Neuronal stem cell (in vitro differentiated cells): ENCODE data around the gene DUSP18.

Experiments
- DNase-seq: peaks from one replicate; pipeline ENCODE4 v3.0.0-alpha.2; 2013; ENCODE audit warnings: low spot score
- H2AFZ ChIP-seq: one replicate; pipeline ENCODE4 v1.6.1; 2013; ENCODE audit warnings: mild to moderate bottlenecking, low read length, inconsistent platforms
- H2AK5ac ChIP-seq: 2 replicates; pipeline ENCODE4 v1.6.1; 2013; ENCODE audit warnings: low read depth, mild to moderate bottlenecking, inconsistent platforms, low read length, moderate library complexity, mixed read lengths
- H2BK120ac ChIP-seq: 2 replicates; pipeline ENCODE4 v1.6.1; 2013; ENCODE audit warnings: low read depth, mild to moderate bottlenecking, inconsistent platforms, low read length, moderate library complexity, mixed read lengths
- H2BK12ac ChIP-seq: one replicate; pipeline ENCODE4 v1.6.1; 2013; ENCODE audit warnings: low read length, inconsistent platforms
- H2BK15ac ChIP-seq: 2 replicates; pipeline ENCODE4 v1.6.1; 2013; ENCODE audit warnings: mild to moderate bottlenecking, low read length, inconsistent platforms, mixed read lengths
- H2BK5ac ChIP-seq: one replicate; pipeline ENCODE4 v1.6.1; 2013; ENCODE audit warnings: inconsistent platforms, mild to moderate bottlenecking, low read length, moderate library complexity
- H3K14ac ChIP-seq: one replicate; pipeline ENCODE4 v1.6.1; 2013; ENCODE audit warnings: low read length, inconsistent platforms
- H3K18ac ChIP-seq: 2 replicates; pipeline ENCODE4 v1.6.1; 2013; ENCODE audit warnings: low read length, inconsistent platforms
- H3K23ac ChIP-seq: 2 replicates; pipeline ENCODE4 v1.6.1; 2013; ENCODE audit warnings: low read depth, mild to moderate bottlenecking, mixed read lengths, low read length, inconsistent platforms; ENCODE audit not compliant: poor library complexity
- H3K27ac ChIP-seq: replicated peaks from 3 replicates; pipeline ENCODE4 v1.5.1; 2013; ENCODE audit warnings: low read length, inconsistent platforms
- H3K27me3 ChIP-seq, 3 experiments: 2 replicates each; pipeline ENCODE4 v1.6.1; 2013; ENCODE audit warnings: low read length in 3 of 3, mild to moderate bottlenecking in 2 of 3, inconsistent platforms in 1 of 3, low read depth in 1 of 3, mixed read lengths in 1 of 3, moderate library complexity in 1 of 3; ENCODE audit not compliant: control insufficient read depth in 3 of 3, insufficient read depth in 3 of 3
- H3K36me3 ChIP-seq, 2 donors: replicated peaks in 1 of 2; 2 replicates each; pipeline ENCODE4 v1.6.1; 2013; ENCODE audit warnings: low read length in 2 of 2; ENCODE audit not compliant: control insufficient read depth in 2 of 2, insufficient read depth in 2 of 2
- H3K4ac ChIP-seq: 2 replicates; pipeline ENCODE4 v1.6.1; 2013; ENCODE audit warnings: inconsistent platforms, mild to moderate bottlenecking, low read length, moderate library complexity
- H3K4me1 ChIP-seq, 2 donors: 1 replicate in 1 of 2; 2 replicates in 1 of 2; pipeline ENCODE4 v1.6.1; 2013; ENCODE audit warnings: low read length in 2 of 2, low read depth in 1 of 2; ENCODE audit not compliant: control insufficient read depth in 2 of 2, insufficient read depth in 1 of 2
- H3K4me2 ChIP-seq: one replicate; pipeline ENCODE4 v1.6.1; 2013; ENCODE audit warnings: mild to moderate bottlenecking, low read length, inconsistent platforms; ENCODE audit not compliant: insufficient read depth, poor library complexity, severe bottlenecking
- H3K4me3 ChIP-seq, 2 donors: 2 replicates each; pipeline ENCODE4 v1.5.1; 2013; ENCODE audit warnings: low read length in 2 of 2, mild to moderate bottlenecking in 2 of 2, inconsistent platforms in 1 of 2, moderate library complexity in 1 of 2
- H3K79me1 ChIP-seq: one replicate; pipeline ENCODE4 v1.6.1; 2013; ENCODE audit warnings: low read depth, mild to moderate bottlenecking, inconsistent platforms, low read length, moderate library complexity
- H3K9ac ChIP-seq: one replicate; pipeline ENCODE4 v1.6.1; 2013; ENCODE audit warnings: mild to moderate bottlenecking, low read depth, low read length, inconsistent platforms; ENCODE audit not compliant: poor library complexity
- H3K9me3 ChIP-seq, 2 donors: replicated peaks in 1 of 2; 2 replicates each; pipeline versions ENCODE3 to v1.6.1; 2013; ENCODE audit warnings: low read length in 2 of 2, mild to moderate bottlenecking in 2 of 2, inconsistent platforms in 1 of 2, low read depth in 1 of 2, mixed read lengths in 1 of 2, moderate library complexity in 1 of 2; ENCODE audit not compliant: control insufficient read depth in 2 of 2, insufficient read depth in 1 of 2
- H4K8ac ChIP-seq: one replicate; pipeline ENCODE4 v1.6.1; 2013; ENCODE audit warnings: low read depth, mild to moderate bottlenecking, inconsistent platforms, low read length, moderate library complexity
- H4K91ac ChIP-seq: one replicate; pipeline ENCODE4 v1.6.1; 2013; ENCODE audit warnings: low read length, low read depth, mild to moderate bottlenecking, inconsistent platforms; ENCODE audit not compliant: poor library complexity
- WGBS, 2 donors: extraction: QIAGEN DNeasy Blood & Tissue Kit; methylation state at CpG; one replicate each; pipeline ENCODE4 v1.1.7; 2013; ENCODE audit warnings: missing lambda C conversion rate in 2 of 2, mixed read lengths in 1 of 2; ENCODE audit not compliant: insufficient read length in 2 of 2, insufficient replicate concordance in 1 of 2; ENCODE audit errors: extremely low coverage in 2 of 2; 5-methylcytosine and 5-hydroxymethylcytosine counted together

DUSP18 gene

GRCh38 chr22:30654361-30654760 lies 13.3 kb downstream of the DUSP18 start:
- Histone ChIP-seq H2BK15ac (no peak overlapping the region), H2AK5ac (no peak overlapping the region), H2AFZ (no peak overlapping the region), H2BK5ac (no peak overlapping the region), H3K23ac (no peak overlapping the region), H3K27me3 (no peaks in the 10 kb centered on the region), H2BK12ac (no peak overlapping the region), H3K36me3 (no peaks in the 10 kb centered on the region), H3K27ac (no peak overlapping the region), H3K18ac (no peak overlapping the region), H3K4me3 (no peak overlapping the region), H3K9ac (no peak overlapping the region), H3K79me1 (no peaks in the 10 kb centered on the region), H4K91ac (no peak overlapping the region), H3K14ac (no peak overlapping the region), H3K4me2 (no peak overlapping the region), H4K8ac (no peak overlapping the region), H3K4ac (no peak overlapping the region), H3K4me1 (peaks cover 0 to 3% of the 10 kb centered on the region in 2 donors), H3K9me3 (no peaks in the 10 kb centered on the region), H2BK120ac (no peak overlapping the region)
- DNase-seq: no peak
- no CpG with 5 or more reads among the region's 14 CpGs for WGBS, 2 donors

- Histone ChIP-seq H2AFZ (no peak overlapping the region), H3K4me1 (peaks cover 0 to 3% of the 10 kb centered on the region in 2 donors), H2BK120ac (no peak overlapping the region), H3K23ac (no peak overlapping the region), H2AK5ac (no peak overlapping the region), H2BK5ac (no peak overlapping the region), H3K14ac (no peak overlapping the region), H3K18ac (no peak overlapping the region), H3K36me3 (no peaks in the 10 kb centered on the region), H3K4me3 (peak overlapping the region in 1 of 2 donors; percentile 55), H3K9me3 (no peaks in the 10 kb centered on the region), H2BK12ac (no peak overlapping the region), H3K4me2 (no peak overlapping the region), H3K79me1 (no peaks in the 10 kb centered on the region), H3K4ac (no peak overlapping the region), H2BK15ac (no peak overlapping the region), H3K9ac (no peak overlapping the region), H4K91ac (no peak overlapping the region), H4K8ac (no peak overlapping the region), H3K27me3 (no peaks in the 10 kb centered on the region), H3K27ac (no peak overlapping the region)
- no peak for DNase-seq
- WGBS, 2 donors: no CpG with 5 or more reads among the region's 2 CpGs
These were observed 14.8 kb downstream of the DUSP18 start for GRCh38 chr22:30652852-30653251.

- no CpG with 5 or more reads among the region's 5 CpGs for WGBS, 2 donors
- H3K4me2 ChIP-seq: no peak overlapping the region
- no peak for DNase-seq
- no peak overlapping the region for H2BK120ac ChIP-seq
- H3K27ac ChIP-seq: no peak overlapping the region
- H3K79me1 ChIP-seq: no peaks in the 10 kb centered on the region
- H2BK15ac ChIP-seq: peak overlapping the region; percentile 71
- no peak overlapping the region for H4K91ac ChIP-seq
- no peak overlapping the region for H4K8ac ChIP-seq
- H2AK5ac ChIP-seq: peak overlapping the region; percentile 25
- H3K9me3 ChIP-seq: no peaks in the 10 kb centered on the region
- no peak overlapping the region for H3K4ac ChIP-seq
- H2BK12ac ChIP-seq: no peak overlapping the region
- no peak overlapping the region for H3K9ac ChIP-seq
- H3K4me3 ChIP-seq: no peak overlapping the region
- H3K27me3 ChIP-seq: no peaks in the 10 kb centered on the region
- peak overlapping the region; percentile 65 for H3K18ac ChIP-seq
- H3K36me3 ChIP-seq: no peaks in the 10 kb centered on the region
- peaks cover 0 to 3% of the 10 kb centered on the region in 2 donors for H3K4me1 ChIP-seq
- peak overlapping the region; percentile 47 for H3K14ac ChIP-seq
- peak overlapping the region; percentile 4 for H2AFZ ChIP-seq
- no peak overlapping the region for H3K23ac ChIP-seq
- H2BK5ac ChIP-seq: no peak overlapping the region
These were observed 17.1 kb downstream of the DUSP18 start for GRCh38 chr22:30650508-30651116.

- Histone ChIP-seq H3K79me1 (no peaks in the 10 kb centered on the region), H3K4me2 (no peak overlapping the region), H3K4ac (no peak overlapping the region), H3K9me3 (no peaks in the 10 kb centered on the region), H4K8ac (no peak overlapping the region), H3K14ac (no peak overlapping the region), H2AFZ (no peak overlapping the region), H3K27ac (no peak overlapping the region), H3K27me3 (no peaks in the 10 kb centered on the region), H3K9ac (no peak overlapping the region), H3K4me1 (no peaks in the 10 kb centered on the region), H3K36me3 (no peaks in the 10 kb centered on the region), H3K4me3 (peak overlapping the region in 1 of 2 donors; percentile 59), H3K23ac (no peak overlapping the region), H2BK120ac (no peak overlapping the region), H2AK5ac (peak overlapping the region; percentile 43), H2BK15ac (no peak overlapping the region), H3K18ac (peak overlapping the region; percentile 44), H4K91ac (no peak overlapping the region), H2BK12ac (no peak overlapping the region), H2BK5ac (peak overlapping the region; percentile 39)
- no peak for DNase-seq
- WGBS, 2 donors: no CpG with 5 or more reads among the region's 7 CpGs
These were observed 18.2 kb downstream of the DUSP18 start for GRCh38 chr22:30649430-30650007.
